ENCODE results near the gene RAB10.

DNA sequence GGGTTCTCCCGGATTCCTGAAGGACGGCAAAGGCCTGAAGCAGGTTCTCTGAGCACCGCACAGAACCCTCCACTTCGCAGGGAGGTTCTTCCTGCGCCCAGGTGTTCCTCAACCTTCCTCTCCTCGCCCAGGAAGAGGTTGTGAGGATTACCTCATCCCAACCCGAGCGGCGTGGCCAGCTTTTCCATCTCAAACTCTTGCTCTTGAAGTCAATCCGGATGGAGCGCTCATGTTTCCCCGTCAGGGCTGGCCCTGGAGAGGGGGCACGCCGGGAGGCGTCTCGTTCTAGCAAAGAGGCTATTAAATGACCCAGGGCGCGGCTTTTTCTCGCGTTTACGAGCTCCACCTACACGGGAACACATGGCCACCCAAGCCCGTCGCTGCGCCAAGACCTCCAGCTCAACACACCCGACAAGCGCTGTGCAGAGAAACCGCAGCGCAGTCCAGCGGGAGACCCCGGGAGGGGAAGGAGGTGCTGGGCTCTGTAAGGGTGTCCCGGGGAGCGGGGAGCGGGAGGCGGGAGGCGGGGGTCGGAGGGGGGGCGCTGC is 540 bp upstream of the RAB10 start:
- TF ChIP-seq ZNF274 (IDR thresholded peaks at IDR 0.05; ENCODE audit: low read depth, low read length) (no peak), POLR2A (IDR thresholded peaks at IDR 0.05; ENCODE audit: borderline replicate concordance, extremely low read depth, insufficient read depth, insufficient read length) (peak; percentile 33)
- TF ChIP-seq, protein P1, sequence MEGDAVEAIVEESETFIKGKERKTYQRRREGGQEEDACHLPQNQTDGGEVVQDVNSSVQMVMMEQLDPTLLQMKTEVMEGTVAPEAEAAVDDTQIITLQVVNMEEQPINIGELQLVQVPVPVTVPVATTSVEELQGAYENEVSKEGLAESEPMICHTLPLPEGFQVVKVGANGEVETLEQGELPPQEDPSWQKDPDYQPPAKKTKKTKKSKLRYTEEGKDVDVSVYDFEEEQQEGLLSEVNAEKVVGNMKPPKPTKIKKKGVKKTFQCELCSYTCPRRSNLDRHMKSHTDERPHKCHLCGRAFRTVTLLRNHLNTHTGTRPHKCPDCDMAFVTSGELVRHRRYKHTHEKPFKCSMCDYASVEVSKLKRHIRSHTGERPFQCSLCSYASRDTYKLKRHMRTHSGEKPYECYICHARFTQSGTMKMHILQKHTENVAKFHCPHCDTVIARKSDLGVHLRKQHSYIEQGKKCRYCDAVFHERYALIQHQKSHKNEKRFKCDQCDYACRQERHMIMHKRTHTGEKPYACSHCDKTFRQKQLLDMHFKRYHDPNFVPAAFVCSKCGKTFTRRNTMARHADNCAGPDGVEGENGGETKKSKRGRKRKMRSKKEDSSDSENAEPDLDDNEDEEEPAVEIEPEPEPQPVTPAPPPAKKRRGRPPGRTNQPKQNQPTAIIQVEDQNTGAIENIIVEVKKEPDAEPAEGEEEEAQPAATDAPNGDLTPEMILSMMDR (IDR thresholded peaks at IDR 0.05 in 2 of 3, conservative IDR thresholded peaks at IDR 0.05 in 1 of 3; ENCODE audit: borderline replicate concordance in 1 of 3, insufficient read depth in 1 of 3, low read depth in 2 of 3, low read length in 2 of 3), result no peak

All from HCT116 (cell line).